ENCODE data around the gene FADS6. TPM values are rescaled to one million over a fixed set of nuclear protein-coding genes. Genes with fewer than 3 reads are reported as not detected.

Gene FADS6
- total RNA-seq, 4 donors from 2014 or later: not detected

- ATAC-seq: no peak
- intact Hi-C loops (cut with DNase I; ENCODE audit: low total_unique reads): no loop called here
- DNase-seq: no peak
- TF ChIP-seq POLR2A (IDR thresholded peaks at IDR 0.05) (no peak), CTCF (IDR thresholded peaks at IDR 0.05 in 4 of 5, conservative IDR thresholded peaks at IDR 0.05 in 1 of 5) (no peak)
- Histone ChIP-seq H3K9me3 (no peaks in the 10 kb centered on the region), H3K36me3 (no peaks in the 10 kb centered on the region), H3K4me3 (no peak overlapping the region), H3K4me1 (no peaks in the 10 kb centered on the region), H3K27ac (no peak overlapping the region), H3K27me3 (peaks cover 14 to 20% (median 20%) of the 10 kb centered on the region in 3 donors)
- in situ Hi-C loops (cut with MboI; ENCODE audit: low sequenced_read_pairs in 4 of 4): no loop called here
These were observed 8.1 kb upstream of the FADS6 start for GRCh38 chr17:74901353-74902135.

- peaks cover 16 to 25% (median 22%) of the 10 kb centered on the region in 3 donors for H3K27me3 ChIP-seq
These were observed 6.8 kb upstream of the FADS6 start for GRCh38 chr17:74900208-74900607.

GRCh38 chr17:74898376-74898946, 5.0 kb upstream of the FADS6 start:
- ATAC-seq: no peak
- TF ChIP-seq CTCF (IDR thresholded peaks at IDR 0.05 in 4 of 5, conservative IDR thresholded peaks at IDR 0.05 in 1 of 5) (no peak), POLR2A (IDR thresholded peaks at IDR 0.05) (no peak)
- Histone ChIP-seq H3K27me3 (peaks cover 17 to 29% (median 21%) of the 10 kb centered on the region in 3 donors), H3K27ac (no peak overlapping the region), H3K36me3 (no peaks in the 10 kb centered on the region), H3K4me3 (no peak overlapping the region), H3K4me1 (peaks cover under 1 to 1% of the 10 kb centered on the region in 2 donors), H3K9me3 (no peaks in the 10 kb centered on the region)
- no peak for DNase-seq
- in situ Hi-C loops (cut with MboI; ENCODE audit: low sequenced_read_pairs in 4 of 4) (no loop called here), intact Hi-C loops (cut with DNase I; ENCODE audit: low total_unique reads) (no loop called here)

More at GRCh38 chr17:74900208-74900607, 6.8 kb upstream of the FADS6 start:
- no peak overlapping the region for H3K27ac ChIP-seq
- H3K4me3 ChIP-seq: no peak overlapping the region
- H3K9me3 ChIP-seq: no peaks in the 10 kb centered on the region
- no peaks in the 10 kb centered on the region for H3K36me3 ChIP-seq
- intact Hi-C loops (cut with DNase I; ENCODE audit: low total_unique reads) (no loop called here), in situ Hi-C loops (cut with MboI; ENCODE audit: low sequenced_read_pairs in 4 of 4) (no loop called here)
- H3K4me1 ChIP-seq: no peaks in the 10 kb centered on the region
- DNase-seq: no peak
- TF ChIP-seq POLR2A (IDR thresholded peaks at IDR 0.05) (no peak), CTCF (IDR thresholded peaks at IDR 0.05 in 4 of 5, conservative IDR thresholded peaks at IDR 0.05 in 1 of 5) (no peak)
- no peak for ATAC-seq

- intact Hi-C loops (cut with DNase I; ENCODE audit: low total_unique reads) (no loop called here), in situ Hi-C loops (cut with MboI; ENCODE audit: low sequenced_read_pairs in 4 of 4) (no loop called here)
- no peak for TF ChIP-seq CTCF (IDR thresholded peaks at IDR 0.05 in 4 of 5, conservative IDR thresholded peaks at IDR 0.05 in 1 of 5)
- no peak for TF ChIP-seq POLR2A (IDR thresholded peaks at IDR 0.05)
- Histone ChIP-seq H3K27me3 (peaks cover 36 to 47% (median 39%) of the 10 kb centered on the region in 3 donors), H3K27ac (no peak overlapping the region), H3K4me1 (peaks cover 4 to 6% of the 10 kb centered on the region in 2 donors), H3K36me3 (no peaks in the 10 kb centered on the region), H3K9me3 (no peaks in the 10 kb centered on the region), H3K4me3 (peak overlapping the region in 3 of 4 donors; percentile 8 to 42 (median 35))
- ATAC-seq (no peak), DNase-seq (no peak)
These were observed 671 bp upstream of the FADS6 start for GRCh38 chr17:74893936-74894671.

All from gastrocnemius medialis (tissue), 4 donors.